MCF 10A (cell line): ENCODE data around the gene P2RX6. TPM values are rescaled to one million over a fixed set of nuclear protein-coding genes. Genes with fewer than 3 reads are reported as not detected.

Source experiments
- BruUV-seq: library from RNA; stranded (reverse); fragments of 400-500 nt; replicated peaks from 2 replicates; lab custom pipeline; 2021; lab: Mats Ljungman, UMichigan
- CTCF ChIA-PET: fragments of 300-600 bp; sonication (Branson Sonifier 250); formaldehyde crosslinking; extraction: SDS; loops from one replicate; lab custom pipeline; 2021; ENCODE audit warnings: antibody characterized with exemption, inconsistent platforms; lab: Yijun Ruan, JAX
- POLR2A ChIA-PET: fragments of 300-600, 350-650 bp; sonication (Branson Sonifier 250); formaldehyde crosslinking; extraction: SDS; loops from one replicate; lab custom pipeline; 2020; ENCODE audit warnings: antibody characterized with exemption, inconsistent platforms; lab: Yijun Ruan, JAX
- DNase-seq: peaks from one replicate; pipeline ENCODE4 v3.0.0-alpha.2; 2018; ENCODE audit not compliant: unreplicated experiment
- H3K27ac Mint-ChIP-seq: one replicate; pipeline ENCODE4 v1.8.0; 2022; ENCODE audit warnings: mild to moderate bottlenecking, low read depth, mixed read lengths; ENCODE audit not compliant: unreplicated experiment
- H3K27me3 Mint-ChIP-seq: one replicate; pipeline ENCODE4 v1.8.0; 2022; ENCODE audit warnings: mixed read lengths; ENCODE audit not compliant: insufficient read depth, unreplicated experiment
- H3K36me3 Mint-ChIP-seq: one replicate; pipeline ENCODE4 v1.8.0; 2022; ENCODE audit warnings: mild to moderate bottlenecking, moderate library complexity, mixed read lengths; ENCODE audit not compliant: insufficient read depth, unreplicated experiment
- H3K4me1 Mint-ChIP-seq: one replicate; pipeline ENCODE4 v1.8.0; 2022; ENCODE audit warnings: mixed read lengths; ENCODE audit not compliant: insufficient read depth, unreplicated experiment
- H3K4me3 Mint-ChIP-seq: one replicate; pipeline ENCODE4 v1.8.0; 2022; ENCODE audit warnings: mild to moderate bottlenecking, moderate library complexity, mixed read lengths; ENCODE audit not compliant: unreplicated experiment
- H3K9me3 Mint-ChIP-seq: one replicate; pipeline ENCODE4 v1.8.0; 2022; ENCODE audit warnings: mixed read lengths; ENCODE audit not compliant: unreplicated experiment
- CTCF ChIP-seq: fragments of 200-600 bp; IDR thresholded peaks from one replicate; pipeline ENCODE4 v1.8.0; 2022; ENCODE audit warnings: antibody characterized with exemption, mild to moderate bottlenecking; ENCODE audit not compliant: unreplicated experiment
- intact Hi-C: fragments of 100-400 bp; cut with micrococcal nuclease; formaldehyde crosslinking; loops from 2 replicates; pipeline ENCODE4 v1.14.1; 2022
- total RNA-seq: library from RNA; stranded (reverse); gene quantifications from 2 replicates; pipeline ENCODE4 v1.2.3, GENCODE V29; 2022

P2RX6 gene
- total RNA-seq, 1 experiment from 2014 or later, result 0.19 TPM

- ChIA-PET POLR2A (interaction anchor here (0.6 kb wide), 1 partner anchor 90 kb away, joined by 3 read pairs; no protein-coding TSS in a partner anchor), CTCF (interaction anchor here (1.6 kb wide), 1 partner anchor 14 kb away, joined by 5 read pairs; no protein-coding TSS in a partner anchor)
- Mint-ChIP-seq H3K27me3 (no peaks in the 10 kb centered on the region), H3K27ac (no peak overlapping the region), H3K36me3 (peaks cover 6% of the 10 kb centered on the region), H3K4me3 (no peak overlapping the region), H3K4me1 (no peaks in the 10 kb centered on the region), H3K9me3 (peaks cover 8% of the 10 kb centered on the region)
- TF ChIP-seq CTCF, result no peak
- intact Hi-C loops, result no loop called here
- BruUV-seq, result no TSS peak
- DNase-seq, result no peak
These were observed 39.2 kb upstream of the P2RX6 start for GRCh38 chr22:20975541-20976290.

GRCh38 chr22:20976291-20976877, 38.6 kb upstream of the P2RX6 start:
- BruUV-seq, result no TSS peak
- Mint-ChIP-seq H3K9me3 (peaks cover 8% of the 10 kb centered on the region), H3K4me3 (no peak overlapping the region), H3K27ac (no peak overlapping the region), H3K27me3 (no peaks in the 10 kb centered on the region), H3K4me1 (no peaks in the 10 kb centered on the region), H3K36me3 (peaks cover 6% of the 10 kb centered on the region)
- DNase-seq, result no peak
- CTCF ChIA-PET, result interaction anchor here (1.6 kb wide), 1 partner anchor 15 kb away, joined by 5 read pairs; no protein-coding TSS in a partner anchor
- no peak for TF ChIP-seq CTCF
- POLR2A ChIA-PET, result interaction anchor here (0.6 kb wide), 1 partner anchor 91 kb away, joined by 3 read pairs; no protein-coding TSS in a partner anchor
- intact Hi-C loops, result no loop called here

GRCh38 chr22:20977019-20977418, 37.9 kb upstream of the P2RX6 start:
- no TSS peak for BruUV-seq
- intact Hi-C loops, result no loop called here

More at GRCh38 chr22:20977019-20977418, 37.9 kb upstream of the P2RX6 start:
- Mint-ChIP-seq H3K9me3 (peaks cover 8% of the 10 kb centered on the region), H3K27ac (no peak overlapping the region), H3K4me1 (no peaks in the 10 kb centered on the region), H3K36me3 (peaks cover 6% of the 10 kb centered on the region), H3K27me3 (no peaks in the 10 kb centered on the region), H3K4me3 (no peak overlapping the region)
- TF ChIP-seq CTCF, result no peak
- POLR2A ChIA-PET, result no interaction called here
- DNase-seq, result no peak
- CTCF ChIA-PET, result interaction anchor here (0.7 to 1.6 kb wide), 2 partner anchors 13 to 16 kb away, joined by 5 read pairs; no protein-coding TSS in a partner anchor
